HG03135 (cell line): ENCODE data around the gene EIF4EBP2.

Source experiments
- ATAC-seq: cut with Tn5 transposase; IDR thresholded peaks from one replicate; pipeline ENCODE4 v1.9.1; 2021; ENCODE audit warnings: mild to moderate bottlenecking, moderate library complexity; ENCODE audit not compliant: unreplicated experiment

EIF4EBP2 gene

DNA sequence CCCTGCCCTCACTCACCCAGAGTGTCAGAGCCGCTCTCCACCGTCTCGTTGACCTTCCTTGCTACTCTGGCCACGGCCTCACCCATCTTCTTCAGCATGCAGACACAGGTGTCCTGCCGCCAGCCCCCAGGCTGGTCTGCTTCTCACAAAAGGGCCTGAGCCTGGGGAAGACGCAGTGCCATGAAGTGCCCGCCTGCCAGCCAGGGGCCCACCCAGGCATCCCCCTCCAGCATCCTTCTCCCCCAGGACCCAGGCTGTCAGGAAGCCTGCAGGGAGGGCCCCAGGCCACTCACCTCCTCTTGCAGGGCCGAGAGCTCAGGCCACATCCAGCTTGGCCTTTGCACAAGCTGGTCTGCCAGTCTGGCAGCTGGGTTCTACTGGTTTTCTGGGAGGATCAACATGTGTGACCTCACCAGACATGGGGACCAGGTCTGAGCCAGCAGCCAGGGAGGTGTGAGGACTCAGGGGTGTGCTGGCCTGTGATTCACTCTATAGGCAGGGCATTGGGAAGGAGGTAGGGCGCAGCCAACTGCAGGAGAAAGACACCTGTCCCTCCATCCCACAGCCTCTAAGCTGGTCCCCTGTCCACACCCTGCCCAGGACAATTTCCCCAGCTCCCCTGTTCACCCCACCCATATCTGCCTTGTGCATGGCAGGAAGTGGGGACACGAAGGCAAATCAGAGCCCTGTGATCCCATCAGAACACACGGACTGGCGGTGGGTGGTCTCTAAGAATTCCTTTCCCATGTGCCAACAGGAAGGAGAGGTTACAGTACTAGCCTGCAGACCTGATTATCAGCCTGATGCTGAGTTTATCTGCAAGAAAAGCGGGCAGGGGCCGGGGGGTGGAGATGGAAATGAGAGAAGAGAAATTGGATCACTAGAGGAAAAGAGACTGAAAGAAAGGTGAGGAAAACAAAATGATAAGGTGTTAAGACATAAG, 27.2 kb upstream of the EIF4EBP2 start:
- ATAC-seq: no peak

DNA sequence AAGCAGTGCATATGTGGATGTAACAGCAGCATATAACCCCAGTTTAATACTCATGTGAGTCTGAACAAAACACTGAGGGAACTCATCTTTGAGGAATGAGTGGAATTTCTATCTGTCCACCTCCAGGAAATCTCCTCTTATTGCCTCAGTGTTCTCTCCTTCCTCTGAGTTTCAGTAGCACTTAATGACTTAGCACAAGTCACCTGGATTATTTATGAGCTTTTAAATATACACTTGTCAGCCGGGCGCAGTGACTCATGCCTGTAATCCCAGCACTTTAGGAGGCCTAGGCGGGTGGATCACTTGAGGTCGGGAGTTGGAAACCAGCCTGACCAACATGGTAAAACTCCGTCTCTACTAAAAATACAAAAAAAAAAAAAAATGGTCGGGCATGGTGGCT, 25.8 kb upstream of the EIF4EBP2 start:
- no peak for ATAC-seq

DNA sequence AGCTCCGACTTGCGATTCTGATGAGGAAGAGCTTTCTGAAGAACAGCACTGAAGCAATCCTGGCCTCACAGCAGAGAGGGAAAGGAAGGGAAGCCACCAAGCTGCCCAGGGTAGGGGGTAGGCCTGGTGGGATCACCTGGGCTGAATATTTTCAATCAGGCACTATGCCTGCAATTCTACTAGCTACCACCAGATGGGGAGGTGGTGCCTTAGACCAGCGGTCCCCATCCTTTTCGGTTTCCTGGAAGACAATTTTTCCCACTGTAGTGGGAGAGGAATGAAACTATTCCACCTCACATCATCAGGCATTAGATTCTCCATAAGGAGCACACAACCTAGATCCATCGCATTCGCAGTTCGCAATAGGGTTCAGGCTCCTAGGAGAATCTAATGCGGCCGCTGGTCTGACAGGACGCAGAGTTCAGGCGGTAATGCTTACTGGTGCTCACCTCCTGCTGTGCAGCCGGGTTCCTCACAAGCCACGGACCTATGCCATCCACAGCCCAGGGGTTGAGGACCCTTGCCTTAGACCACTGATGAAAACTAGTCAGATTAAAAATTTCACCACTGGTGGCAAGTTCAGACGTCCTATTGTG, 24.3 kb upstream of the EIF4EBP2 start:
- no peak for ATAC-seq

DNA sequence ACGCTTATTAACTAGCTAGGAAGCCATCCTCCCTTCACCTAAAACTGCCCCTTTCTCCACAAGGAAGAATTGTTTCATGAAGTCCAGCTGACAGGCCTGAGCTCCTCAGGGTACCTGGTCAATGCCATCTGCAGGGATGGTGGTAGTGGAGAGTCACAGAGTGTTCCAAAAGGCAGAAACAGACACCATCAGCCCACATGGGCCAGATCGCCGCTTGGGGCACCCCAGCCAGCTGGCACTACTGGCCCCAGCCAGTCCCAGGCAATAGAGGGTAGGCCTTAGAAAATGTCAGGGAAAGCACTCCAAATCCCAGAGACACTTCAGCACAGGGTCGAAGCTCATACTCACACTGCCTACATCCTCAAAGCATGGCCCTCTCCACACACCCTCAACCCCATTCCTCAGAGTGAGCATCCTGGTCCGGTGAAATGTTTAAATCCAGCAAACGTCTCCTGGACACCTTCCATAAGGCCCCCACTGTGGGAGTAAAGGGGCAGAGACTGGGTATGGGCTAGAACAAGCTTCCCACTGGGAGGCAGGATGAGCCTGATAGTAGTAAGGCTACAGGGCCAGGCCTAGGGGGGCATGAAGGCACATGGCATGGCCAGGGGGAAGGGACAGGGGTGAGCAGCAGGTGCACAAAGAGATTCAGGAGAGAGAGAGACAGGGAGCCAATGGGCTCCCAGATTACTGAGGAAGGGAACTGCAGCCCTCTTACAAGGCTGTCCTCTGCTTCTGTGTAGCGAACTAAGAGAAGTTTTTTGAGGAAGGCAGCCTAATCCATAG, 23.4 kb upstream of the EIF4EBP2 start:
- ATAC-seq: no peak

DNA sequence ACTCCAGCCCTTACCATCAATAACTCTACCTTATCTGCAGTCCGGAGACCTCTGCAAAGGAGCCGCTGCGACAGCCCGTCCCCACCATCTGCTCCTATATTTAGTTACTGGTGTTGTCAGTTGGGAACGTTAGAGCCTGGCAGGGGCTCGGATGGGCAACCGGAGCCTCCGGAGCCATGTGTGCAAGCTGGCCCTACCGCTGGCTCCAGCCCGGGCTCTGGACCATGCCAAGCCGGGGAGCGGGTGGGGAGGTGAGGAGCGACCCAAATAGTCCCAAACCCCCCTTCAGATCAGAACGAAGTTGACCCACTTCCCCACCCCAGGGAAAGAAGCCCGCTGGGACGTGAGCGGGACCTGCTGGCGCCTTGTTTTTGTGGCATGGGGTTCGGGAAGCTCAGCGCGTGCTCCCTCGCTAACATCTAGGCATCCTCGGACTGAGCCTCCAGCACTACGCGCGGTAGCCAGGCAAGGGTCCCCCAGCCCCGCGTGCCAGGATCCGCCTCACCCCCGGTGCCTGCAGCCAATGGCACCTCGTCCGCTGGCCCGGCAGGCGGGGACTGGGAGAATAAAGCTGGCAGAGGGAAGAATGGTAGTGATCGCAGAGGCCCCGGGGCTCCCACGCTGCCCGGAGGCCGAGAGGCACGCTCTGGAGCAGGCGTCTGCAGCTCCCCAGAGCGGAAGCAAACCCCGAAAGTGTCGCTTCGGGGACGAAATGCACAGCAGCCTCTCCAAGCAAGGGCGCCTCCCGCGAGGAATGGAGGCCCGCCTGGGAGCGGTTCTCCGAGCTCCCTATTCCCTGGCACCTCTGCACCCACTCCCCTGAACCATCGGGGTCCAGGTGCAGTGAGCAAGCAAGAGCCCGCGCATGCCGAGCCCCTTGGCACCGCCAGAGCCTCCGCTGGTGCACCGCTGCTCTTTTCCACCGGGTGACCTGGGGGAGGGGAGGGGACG, 22.2 kb upstream of the EIF4EBP2 start:
- ATAC-seq: peak; percentile 49

DNA sequence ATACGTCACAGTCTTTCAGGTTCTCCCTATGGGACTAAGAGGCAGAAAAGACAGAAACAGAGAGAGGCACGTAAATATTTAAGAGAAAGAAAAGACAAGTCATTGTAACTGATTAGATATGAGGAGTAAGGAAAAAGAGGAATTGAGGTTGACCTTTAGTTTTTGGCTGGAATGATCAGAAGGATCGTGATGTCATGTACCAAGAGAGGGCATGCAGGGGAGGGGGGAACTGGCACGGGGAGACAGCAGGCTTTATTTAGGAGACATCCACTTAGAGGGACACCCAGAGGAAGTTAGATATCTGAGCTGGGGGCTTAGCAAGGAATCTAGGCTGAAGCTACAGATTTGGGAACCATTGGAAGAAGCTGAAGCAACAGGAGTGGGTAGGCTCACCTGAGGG, 12.3 kb upstream of the EIF4EBP2 start:
- ATAC-seq: no peak

DNA sequence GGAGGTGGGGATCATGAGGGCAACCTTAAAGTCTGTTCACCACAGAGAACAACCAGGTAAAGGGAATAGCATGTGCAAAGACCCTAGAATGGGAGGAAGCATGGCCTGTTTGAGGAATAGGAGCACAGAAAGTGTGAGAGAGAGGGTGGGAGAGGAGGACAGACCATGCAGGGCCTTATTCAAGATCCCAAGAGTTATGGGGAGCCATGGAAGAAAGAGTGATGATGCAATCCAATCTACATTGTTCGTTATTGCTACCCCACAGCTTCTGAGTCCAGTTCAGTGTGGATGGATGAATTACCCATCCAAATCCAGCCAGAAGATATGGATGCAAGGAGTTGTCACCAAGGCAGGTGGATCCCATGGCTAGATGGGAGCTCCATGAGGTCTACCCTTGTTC, 7.8 kb upstream of the EIF4EBP2 start:
- no peak for ATAC-seq

DNA sequence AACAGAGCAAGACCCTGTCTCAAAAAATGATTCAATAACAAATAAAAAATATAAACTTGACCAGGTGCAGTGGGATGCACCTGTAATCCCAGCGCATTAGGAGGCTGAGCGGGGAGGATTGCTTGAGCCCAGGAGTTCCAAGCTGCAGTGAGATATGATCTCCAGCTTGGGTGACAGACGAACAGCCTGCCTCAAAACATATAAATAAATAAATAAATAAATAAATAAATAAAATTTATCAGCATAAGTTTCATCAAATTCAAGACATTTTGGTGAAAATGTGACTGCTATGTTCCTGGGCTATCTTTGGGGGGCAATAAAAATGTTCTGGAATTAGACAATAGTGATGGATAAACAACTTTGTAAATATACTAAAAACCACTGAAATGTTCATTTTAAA, 4.8 kb upstream of the EIF4EBP2 start:
- ATAC-seq: no peak

DNA sequence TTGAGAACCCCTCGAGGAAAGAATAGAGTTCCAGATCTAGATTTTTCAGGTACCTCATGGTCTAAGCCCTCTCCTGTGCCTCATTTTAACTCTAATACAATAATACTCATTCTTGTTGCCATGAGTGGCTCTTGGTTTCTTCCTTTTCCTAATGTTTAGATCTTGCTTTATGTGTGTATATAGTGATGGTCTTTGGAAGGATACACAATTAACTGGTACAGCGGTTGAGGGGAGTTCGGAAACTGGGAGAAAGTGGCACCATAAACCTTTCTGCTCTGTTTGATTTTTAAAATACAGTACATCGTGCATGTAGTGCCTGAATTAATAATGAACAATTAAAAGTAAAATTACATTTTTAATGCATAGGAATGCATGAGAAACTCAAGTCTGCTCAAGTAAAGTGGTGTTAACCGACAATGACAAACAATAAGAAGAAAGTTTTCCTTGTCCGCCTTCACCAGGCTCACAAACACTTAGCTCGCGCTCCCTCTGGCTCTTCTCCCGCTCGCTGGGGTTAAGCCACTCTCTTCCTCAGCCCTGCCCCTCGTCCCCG, 386 bp upstream of the EIF4EBP2 start:
- ATAC-seq: no peak

DNA sequence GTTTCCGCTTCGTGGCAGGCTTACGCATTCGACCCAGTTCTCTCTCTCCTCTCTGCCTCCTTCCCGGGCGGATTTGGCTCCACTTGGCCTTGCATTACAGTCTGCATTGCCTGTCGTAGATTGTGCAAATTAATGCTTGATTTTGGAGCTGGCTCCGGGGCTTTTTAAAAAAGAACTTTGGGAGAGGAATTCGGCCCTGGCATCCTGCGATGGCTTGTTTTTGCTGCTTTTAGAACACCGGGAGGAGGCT, 767 bp downstream of the EIF4EBP2 start:
- ATAC-seq: no peak

DNA sequence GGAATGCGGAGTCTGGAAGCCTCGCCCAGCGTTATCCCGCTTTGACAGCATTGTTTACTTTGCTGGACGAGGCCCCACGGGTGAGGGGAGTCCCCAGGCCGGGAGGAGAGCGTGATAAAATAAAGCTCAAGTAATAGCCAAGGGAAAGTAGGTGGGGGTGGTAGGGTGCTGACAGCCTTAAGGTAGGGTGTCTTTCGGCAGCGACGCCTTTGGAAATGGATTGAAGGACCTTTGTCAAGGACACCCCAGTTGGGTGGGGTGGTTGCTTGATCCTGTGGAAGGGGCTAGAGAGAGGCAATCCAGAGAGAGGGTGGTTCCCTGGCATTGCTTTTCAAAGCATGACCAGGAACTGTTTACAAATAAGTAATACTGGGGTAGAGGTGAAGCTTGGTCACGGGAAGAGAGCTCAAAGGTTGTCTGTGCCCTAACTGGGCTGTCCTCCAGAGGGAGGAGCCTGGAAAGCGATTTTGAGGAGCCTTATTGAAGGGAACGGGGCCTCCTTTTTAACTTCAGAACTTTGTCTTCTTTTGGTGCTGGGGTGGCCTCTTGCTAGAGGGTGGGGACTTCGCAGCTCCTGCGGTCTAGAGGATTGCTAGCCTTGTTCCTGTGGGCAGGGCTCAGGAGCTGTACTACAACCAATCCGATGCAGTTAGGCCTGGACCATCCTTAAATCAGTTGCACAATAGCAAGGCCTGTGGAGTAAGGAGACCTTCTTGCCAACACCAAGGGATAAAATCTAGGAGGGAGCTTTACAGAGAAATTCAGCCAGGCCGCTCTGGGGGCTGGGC, 1.3 kb downstream of the EIF4EBP2 start:
- ATAC-seq: no peak

DNA sequence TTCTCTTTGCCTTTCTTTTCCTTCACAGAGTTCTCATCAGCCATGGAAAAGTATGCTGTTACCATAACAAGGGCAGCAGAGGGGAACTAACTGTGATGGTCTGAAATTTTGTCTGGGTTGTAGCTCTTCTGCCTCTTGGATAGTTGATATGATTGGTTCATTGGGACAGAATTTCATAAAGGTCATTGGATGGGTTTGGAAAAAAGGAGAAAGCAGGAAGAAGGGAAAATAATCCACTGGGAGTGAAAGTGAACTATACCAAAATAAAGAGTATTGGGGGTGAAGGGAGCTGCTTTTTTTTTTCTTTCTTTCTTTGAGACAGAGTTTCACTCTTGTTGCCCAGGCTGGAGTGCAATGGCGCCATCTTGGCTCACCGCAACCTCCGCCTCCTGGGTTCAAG, 5.8 kb downstream of the EIF4EBP2 start:
- ATAC-seq: no peak

DNA sequence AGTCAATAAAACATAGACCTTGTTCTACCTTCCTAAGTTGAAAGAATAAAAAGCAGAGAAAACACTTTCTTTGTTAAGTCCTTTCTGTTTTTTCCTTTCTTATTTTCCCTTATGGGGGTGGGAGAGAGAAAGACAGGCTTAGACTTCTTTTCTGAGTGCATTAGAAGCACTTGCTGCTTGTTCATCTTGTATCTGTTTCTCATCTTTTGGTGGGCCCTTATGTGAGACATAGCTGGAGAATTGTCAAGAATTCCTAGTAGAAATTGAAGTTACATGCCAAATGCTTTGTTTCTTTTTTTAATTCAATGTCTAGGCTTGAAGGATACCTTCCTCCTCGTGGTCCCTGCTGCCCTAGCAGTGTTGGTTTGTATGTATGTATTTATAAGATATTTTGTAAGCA, 6.7 kb downstream of the EIF4EBP2 start:
- ATAC-seq: no peak

DNA sequence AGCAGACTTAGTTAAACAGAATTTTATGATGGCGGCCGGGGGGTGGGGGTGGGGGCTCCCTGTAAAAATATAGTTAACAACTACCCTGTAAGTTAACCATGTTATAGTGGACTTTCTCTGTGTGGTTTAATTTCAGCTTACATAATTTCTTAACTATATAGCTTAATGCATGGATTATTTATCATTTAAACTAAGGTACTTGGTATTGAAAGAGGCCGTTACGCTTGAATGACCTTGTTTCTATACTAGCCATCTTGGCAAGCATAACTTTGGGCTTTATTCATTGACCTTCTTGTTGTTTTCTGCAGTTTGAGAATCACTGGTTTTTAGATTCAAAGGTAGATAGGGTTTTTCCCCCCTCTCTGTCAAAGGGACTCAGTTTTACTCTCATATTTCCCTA, 8.4 kb downstream of the EIF4EBP2 start:
- no peak for ATAC-seq

DNA sequence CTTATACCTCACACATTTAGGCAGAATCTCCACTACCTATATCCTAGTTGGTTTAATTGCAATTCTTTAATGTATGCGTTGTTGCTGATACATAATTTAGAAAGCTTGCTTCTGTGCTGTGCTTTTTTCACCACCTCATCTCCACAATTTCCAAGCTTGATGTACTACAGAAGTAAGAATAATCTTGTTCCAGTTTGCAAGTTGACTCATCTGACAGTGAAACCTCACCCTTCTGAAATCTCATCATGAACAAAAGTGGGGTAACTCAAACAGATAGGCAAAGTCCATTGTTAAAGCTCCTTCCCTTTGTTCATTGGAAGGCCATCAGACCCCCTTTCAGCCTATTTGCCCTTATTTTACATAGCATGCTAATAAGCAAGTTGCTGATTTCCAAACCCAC, 13.6 kb downstream of the EIF4EBP2 start:
- ATAC-seq: no peak

DNA sequence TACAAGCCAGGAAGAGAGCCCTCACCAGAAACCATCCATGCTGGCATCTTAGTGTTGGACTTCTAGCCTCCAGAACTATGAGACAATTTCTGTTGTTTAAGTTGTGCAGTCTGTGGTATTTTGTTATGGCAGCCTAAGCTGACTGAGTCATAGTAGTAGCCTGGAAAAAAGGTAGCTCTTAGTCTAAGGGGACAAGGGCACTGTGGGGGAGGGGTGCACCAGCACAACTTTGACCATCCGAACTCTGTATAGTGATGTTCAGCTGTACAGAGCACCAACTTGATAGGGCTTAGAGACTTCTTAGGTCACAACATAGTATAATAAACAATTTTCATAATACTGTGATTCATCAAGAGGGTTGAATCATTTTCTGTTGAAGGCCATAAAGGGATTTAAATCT, 14.3 kb downstream of the EIF4EBP2 start:
- ATAC-seq: no peak

DNA sequence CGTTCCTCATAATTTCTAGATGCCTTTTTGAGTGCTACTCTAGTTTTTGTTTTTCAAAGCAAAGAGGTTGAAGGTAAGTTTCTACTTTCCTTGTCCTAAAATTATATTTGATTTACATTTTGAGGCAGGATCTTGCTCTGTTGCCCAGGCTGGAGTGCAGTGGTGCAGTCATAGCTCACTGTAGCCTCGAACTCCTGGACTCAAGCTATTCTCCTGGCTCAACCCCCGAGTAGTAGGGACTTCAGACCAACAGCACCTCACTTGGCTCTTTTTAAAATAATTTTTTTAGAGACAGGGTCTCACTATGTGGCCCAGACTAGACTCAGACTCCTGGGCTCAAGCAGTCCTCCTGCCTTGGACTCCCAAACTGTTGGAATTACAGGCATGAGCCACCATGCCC, 14.8 kb downstream of the EIF4EBP2 start:
- ATAC-seq: no peak

DNA sequence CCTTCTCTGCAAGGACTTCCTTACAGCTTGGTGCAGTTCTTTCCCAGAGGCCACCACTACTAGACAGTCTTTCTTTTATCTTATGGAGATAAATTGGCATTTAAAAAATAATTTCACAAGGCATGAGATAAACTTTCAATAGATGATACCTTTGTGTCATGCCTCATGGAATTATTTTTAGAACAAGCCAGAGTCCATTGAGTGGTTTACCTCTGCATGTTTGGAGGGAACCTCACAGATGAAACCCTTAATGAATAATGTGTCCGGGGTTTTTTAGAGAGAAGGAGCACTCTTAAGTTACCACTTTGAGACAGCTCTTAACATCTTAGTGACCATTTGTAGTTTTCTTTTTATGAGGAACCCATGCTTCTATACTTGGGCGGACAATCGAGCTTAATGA, 20.4 kb downstream of the EIF4EBP2 start:
- no peak for ATAC-seq

DNA sequence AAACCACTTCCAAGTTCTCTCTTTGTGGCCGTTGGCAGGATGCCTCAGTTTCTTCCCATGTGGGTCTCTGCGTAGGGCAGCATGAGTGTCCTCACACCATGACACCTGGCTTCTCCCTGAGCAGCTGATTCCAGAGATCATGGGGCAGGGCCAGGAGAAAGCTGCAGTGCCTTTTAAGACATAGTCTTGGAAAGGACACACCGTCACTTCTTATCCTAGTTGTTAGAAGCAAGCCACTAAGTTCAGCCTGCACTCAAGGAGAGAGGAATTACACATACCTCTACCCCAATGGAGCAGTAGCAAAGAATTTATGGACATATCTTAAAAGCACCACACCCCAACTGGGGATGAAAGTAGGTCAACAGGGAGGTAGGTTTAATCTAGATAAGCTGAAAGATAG, 21.2 kb downstream of the EIF4EBP2 start:
- no peak for ATAC-seq

DNA sequence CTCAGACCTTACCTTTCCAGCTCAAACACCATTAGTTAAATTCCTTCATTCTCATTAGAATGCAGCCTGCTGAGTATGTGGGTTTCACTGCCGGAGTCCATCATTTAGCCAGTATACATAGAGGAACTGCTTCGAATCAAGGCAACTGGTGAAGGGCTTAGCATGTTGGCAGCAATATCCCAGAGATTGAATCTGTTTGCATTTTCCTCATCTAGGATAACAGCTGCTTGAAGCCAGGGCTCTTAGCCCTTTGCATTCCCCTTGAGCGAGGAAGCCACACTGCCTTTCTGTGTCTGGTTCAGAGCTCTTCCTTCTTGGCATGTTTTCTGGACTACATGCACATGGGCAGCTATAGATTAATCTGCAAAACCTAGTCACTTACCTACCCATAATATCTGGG, 22.9 kb downstream of the EIF4EBP2 start:
- no peak for ATAC-seq
